SK-N-SH (cell line): ENCODE measurements around the gene SMPD2. TPM values are rescaled to one million over a fixed set of nuclear protein-coding genes. Genes with fewer than 3 reads are reported as not detected.

ENCODE experiments used
- CTCF ChIA-PET: fragments of 300-600, 350-600 bp; formaldehyde crosslinking; extraction: SDS; loops from one replicate; lab custom pipeline; 2021; lab: Yijun Ruan, JAX
- POLR2A ChIA-PET: fragments of 350-600 bp; sonication (Branson Sonifier 250); formaldehyde crosslinking; extraction: SDS; loops from one replicate; lab custom pipeline; 2020; ENCODE audit warnings: antibody characterized with exemption, inconsistent platforms; lab: Yijun Ruan, JAX
- DNase-seq: peaks from one replicate; pipeline ENCODE4 v3.0.0; 2012
- H2AFZ ChIP-seq: fragments of 200-600 bp; sonication (generic); 2 replicates; pipeline ENCODE4 v1.8.1; 2016; ENCODE audit warnings: antibody characterized with exemption, mild to moderate bottlenecking, low read depth
- H3F3A ChIP-seq: fragments of 200-600 bp; sonication (generic); replicated peaks from 2 replicates; pipeline ENCODE3; 2016; ENCODE audit warnings: antibody characterized with exemption, mild to moderate bottlenecking; ENCODE audit not compliant: insufficient read depth
- H3K27ac ChIP-seq, 2 experiments: fragments of 200-500 bp in 1 of 2; fragments of 200-600 bp in 1 of 2; sonication (Bioruptor generic) in 1 of 2; sonication (generic), shearing (Covaris generic) in 1 of 2; 2 replicates each; pipeline versions ENCODE4 v1.5.1 to v1.6.1; 2014 to 2016; ENCODE audit warnings: low read depth in 2 of 2, inconsistent platforms in 1 of 2, low read length in 1 of 2, mild to moderate bottlenecking in 1 of 2, mixed read lengths in 1 of 2
- H3K27me3 ChIP-seq: fragments of 200-600 bp; sonication (generic), shearing (Covaris generic); 2 replicates; pipeline ENCODE4 v1.6.1; 2016; ENCODE audit warnings: mixed run types; ENCODE audit not compliant: insufficient read depth
- H3K36me3 ChIP-seq, 2 experiments: fragments of 200-500 bp in 1 of 2; fragments of 200-600 bp in 1 of 2; sonication (Bioruptor generic) in 1 of 2; sonication (generic) in 1 of 2; replicated peaks in 1 of 2; 2 replicates each; pipeline versions ENCODE3 to v1.5.1; 2014 to 2016; ENCODE audit warnings: low read length in 1 of 2, mild to moderate bottlenecking in 1 of 2; ENCODE audit not compliant: insufficient read depth in 2 of 2, control insufficient read depth in 1 of 2
- H3K4me1 ChIP-seq, 2 experiments: fragments of 200-500 bp in 1 of 2; fragments of 200-600 bp in 1 of 2; sonication (Bioruptor generic) in 1 of 2; sonication (generic), shearing (Covaris generic) in 1 of 2; 2 replicates each; pipeline versions ENCODE4 v1.5.1 to v1.6.1; 2014 to 2016; ENCODE audit warnings: low read depth in 1 of 2, low read length in 1 of 2, mixed run types in 1 of 2; ENCODE audit not compliant: insufficient read depth in 2 of 2, control insufficient read depth in 1 of 2
- H3K4me2 ChIP-seq: fragments of 200-600 bp; sonication (generic), shearing (Covaris generic); 2 replicates; pipeline ENCODE4 v1.6.1; 2017; ENCODE audit warnings: mixed run types
- H3K4me3 ChIP-seq, 2 experiments: fragments of 200-500 bp in 1 of 2; fragments of 200-600 bp in 1 of 2; sonication (Bioruptor generic) in 1 of 2; sonication (generic), shearing (Covaris generic) in 1 of 2; 2 replicates each; pipeline versions ENCODE4 v1.5.1 to v1.8.1; 2014 to 2016; ENCODE audit warnings: low read depth in 2 of 2, inconsistent platforms in 1 of 2, low read length in 1 of 2, mild to moderate bottlenecking in 1 of 2, mixed read lengths in 1 of 2, moderate library complexity in 1 of 2
- H3K79me2 ChIP-seq: fragments of 200-600 bp; sonication (generic); 2 replicates; pipeline ENCODE4 v1.8.1; 2017; ENCODE audit warnings: mild to moderate bottlenecking; ENCODE audit not compliant: insufficient read depth
- H3K9ac ChIP-seq: fragments of 200-600 bp; sonication (generic); 2 replicates; pipeline ENCODE4 v1.6.1; 2017; ENCODE audit warnings: mixed run types
- H3K9me2 ChIP-seq: fragments of 200-600 bp; sonication (generic); 2 replicates; pipeline ENCODE4 v1.6.1; 2017; ENCODE audit warnings: mixed run types
- H3K9me3 ChIP-seq: fragments of 200-600 bp; sonication (generic); 2 replicates; pipeline ENCODE4 v1.6.1; 2017; ENCODE audit warnings: mixed run types, mild to moderate bottlenecking, moderate library complexity
- H4K20me1 ChIP-seq: fragments of 200-600 bp; sonication (generic); 2 replicates; pipeline ENCODE4 v1.6.1; 2017; ENCODE audit warnings: mild to moderate bottlenecking, mixed run types; ENCODE audit not compliant: insufficient read depth
- CHD2 ChIP-seq: fragments of 150-350 bp; IDR thresholded peaks from 2 replicates; pipeline ENCODE4 v1.6.1; 2018; ENCODE audit warnings: low read length; ENCODE audit not compliant: partially characterized antibody
- FOSL2 ChIP-seq: IDR thresholded peaks from 2 replicates; pipeline ENCODE4 v1.4.0; 2012; ENCODE audit warnings: low read depth, mild to moderate bottlenecking, moderate library complexity, borderline replicate concordance
- FOXJ3 ChIP-seq: sonication (generic); formaldehyde crosslinking; IDR thresholded peaks from 2 replicates; pipeline ENCODE4 v1.5.1; 2020; ENCODE audit warnings: mild to moderate bottlenecking, missing genetic modification reagents
- GATA2 ChIP-seq: sonication (generic); formaldehyde crosslinking; IDR thresholded peaks from 2 replicates; pipeline ENCODE4 v1.5.0; 2020; ENCODE audit warnings: mild to moderate bottlenecking, missing genetic modification reagents
- JUND ChIP-seq: IDR thresholded peaks from 2 replicates; pipeline ENCODE4 v1.4.0; 2012
- MEF2A ChIP-seq: IDR thresholded peaks from 2 replicates; pipeline ENCODE4 v1.4.0; 2012; ENCODE audit warnings: low read depth, borderline replicate concordance
- POLR2AphosphoS5 ChIP-seq: IDR thresholded peaks from 2 replicates; pipeline ENCODE4 v1.6.1; 2012; ENCODE audit warnings: low read depth, low read length
- RAD21 ChIP-seq: IDR thresholded peaks from 2 replicates; pipeline ENCODE4 v1.6.1; 2012; ENCODE audit warnings: mild to moderate bottlenecking, low read length
- SIN3A ChIP-seq: IDR thresholded peaks from 2 replicates; pipeline ENCODE4 v1.6.1; 2012; ENCODE audit warnings: low read depth, mild to moderate bottlenecking, low read length, moderate library complexity, borderline replicate concordance
- TCF12 ChIP-seq: IDR thresholded peaks from 2 replicates; pipeline ENCODE4 v1.4.0; 2012
- TEAD4 ChIP-seq: IDR thresholded peaks from 2 replicates; pipeline ENCODE4 v1.4.0; 2012; ENCODE audit warnings: mild to moderate bottlenecking, borderline replicate concordance; ENCODE audit not compliant: insufficient read depth
- YY1 ChIP-seq: IDR thresholded peaks from 2 replicates; pipeline ENCODE4 v1.4.0; 2012; ENCODE audit warnings: low read depth, mild to moderate bottlenecking
- WGBS: methylation state at CpG from one replicate; pipeline ENCODE4 v1.1.6; 2017; ENCODE audit warnings: low lambda C conversion rate; 5-methylcytosine and 5-hydroxymethylcytosine counted together
- polyA plus RNA-seq, 3 experiments: library from polyadenylated mRNA; depleted of rRNA; stranded (reverse); fragments of >200 nt; gene quantifications; 2 replicates each; pipeline ENCODE4 v1.2.3, GENCODE V29; 2012
- TF ChIP-seq, protein P1 (sequence below): fragments of 200-600 bp; sonication (generic); IDR thresholded peaks from 2 replicates; pipeline ENCODE4 v1.6.1; 2017; ENCODE audit warnings: antibody characterized with exemption, mild to moderate bottlenecking, moderate library complexity
- TF ChIP-seq, protein P2 (sequence below): IDR thresholded peaks from 2 replicates; pipeline ENCODE4 v1.4.0; 2012; ENCODE audit warnings: low read depth, borderline replicate concordance
- TF ChIP-seq, protein P3 (sequence below): IDR thresholded peaks from 2 replicates; pipeline ENCODE4 v1.4.0; 2012; ENCODE audit warnings: low read depth, borderline replicate concordance
- TF ChIP-seq, protein P4 (sequence below): fragments of 150-350 bp; IDR thresholded peaks from 2 replicates; pipeline ENCODE4 v1.6.1; 2017; ENCODE audit warnings: antibody characterized with exemption, low read length, low read depth, borderline replicate concordance
- TF ChIP-seq, protein P5 (sequence below): fragments of 150-350 bp; IDR thresholded peaks from 2 replicates; pipeline ENCODE4 v1.6.1; 2016; ENCODE audit warnings: mild to moderate bottlenecking, low read depth, low read length
- TF ChIP-seq, protein P6 (sequence below): IDR thresholded peaks from 2 replicates; pipeline ENCODE4 v1.4.0; 2012; ENCODE audit warnings: low read depth

SMPD2 gene
- polyA plus RNA-seq, 1 of the 3 experiments (the other 2 are of a cell fraction): 9.7 TPM

DNA sequence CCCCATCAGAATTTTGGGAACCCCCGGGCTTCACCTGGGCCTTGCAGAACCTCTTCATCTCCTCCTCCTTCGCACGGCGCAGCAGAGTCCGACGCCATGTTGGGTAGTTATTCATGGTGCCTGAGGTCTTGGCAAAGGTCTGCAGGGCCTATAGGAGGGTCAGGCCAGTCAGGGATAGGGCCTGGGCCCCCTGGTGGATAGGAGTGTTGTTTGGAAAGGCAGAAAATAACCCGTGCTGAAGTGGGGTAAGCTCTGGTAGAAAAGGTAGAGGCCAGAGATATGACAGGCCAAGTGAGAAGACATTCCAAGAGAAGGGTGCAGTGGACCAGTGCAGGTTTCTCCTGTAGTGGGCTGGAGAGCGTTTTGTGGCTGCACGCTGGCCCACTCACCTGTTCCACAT is 4.9 kb downstream of the SMPD2 start:
- no peaks in the 10 kb centered on the region for H3F3A ChIP-seq
- WGBS: 91% methylated on average over 9 of the region's 9 CpGs
- peaks cover 0 to 48% of the 10 kb centered on the region in 2 experiments for H3K36me3 ChIP-seq
- no peak for DNase-seq
- POLR2A ChIA-PET: interaction anchor here (1.0 to 1.4 kb wide), 2 partner anchors 9 to 10 kb away, joined by 3 to 4 read pairs; partner anchors contain the start of gene MICAL1
- H3K4me3 ChIP-seq: no peak overlapping the region
- no peaks in the 10 kb centered on the region for H3K79me2 ChIP-seq
- H3K9me3 ChIP-seq: no peaks in the 10 kb centered on the region
- peaks cover 0 to 19% of the 10 kb centered on the region in 2 experiments; a peak in 1 of 4 replicates for H3K4me1 ChIP-seq
- H3K27ac ChIP-seq: no peak overlapping the region
- H3K9me2 ChIP-seq: no peaks in the 10 kb centered on the region
- no peaks in the 10 kb centered on the region for H3K27me3 ChIP-seq
- no peak overlapping the region for H3K4me2 ChIP-seq
- CTCF ChIA-PET: interaction anchor here (1.1 to 1.5 kb wide), 3 partner anchors 9 to 62 kb away, joined by 4 to 5 read pairs (median 4); partner anchors contain the start of gene CD164
- TF ChIP-seq YY1: no peak
- TF ChIP-seq, protein P1, sequence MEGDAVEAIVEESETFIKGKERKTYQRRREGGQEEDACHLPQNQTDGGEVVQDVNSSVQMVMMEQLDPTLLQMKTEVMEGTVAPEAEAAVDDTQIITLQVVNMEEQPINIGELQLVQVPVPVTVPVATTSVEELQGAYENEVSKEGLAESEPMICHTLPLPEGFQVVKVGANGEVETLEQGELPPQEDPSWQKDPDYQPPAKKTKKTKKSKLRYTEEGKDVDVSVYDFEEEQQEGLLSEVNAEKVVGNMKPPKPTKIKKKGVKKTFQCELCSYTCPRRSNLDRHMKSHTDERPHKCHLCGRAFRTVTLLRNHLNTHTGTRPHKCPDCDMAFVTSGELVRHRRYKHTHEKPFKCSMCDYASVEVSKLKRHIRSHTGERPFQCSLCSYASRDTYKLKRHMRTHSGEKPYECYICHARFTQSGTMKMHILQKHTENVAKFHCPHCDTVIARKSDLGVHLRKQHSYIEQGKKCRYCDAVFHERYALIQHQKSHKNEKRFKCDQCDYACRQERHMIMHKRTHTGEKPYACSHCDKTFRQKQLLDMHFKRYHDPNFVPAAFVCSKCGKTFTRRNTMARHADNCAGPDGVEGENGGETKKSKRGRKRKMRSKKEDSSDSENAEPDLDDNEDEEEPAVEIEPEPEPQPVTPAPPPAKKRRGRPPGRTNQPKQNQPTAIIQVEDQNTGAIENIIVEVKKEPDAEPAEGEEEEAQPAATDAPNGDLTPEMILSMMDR: peak; percentile 10; the same call in 1 of the 2 replicates
- H2AFZ ChIP-seq: no peak overlapping the region
- H4K20me1 ChIP-seq: no peaks in the 10 kb centered on the region
- no peak overlapping the region for H3K9ac ChIP-seq

DNA sequence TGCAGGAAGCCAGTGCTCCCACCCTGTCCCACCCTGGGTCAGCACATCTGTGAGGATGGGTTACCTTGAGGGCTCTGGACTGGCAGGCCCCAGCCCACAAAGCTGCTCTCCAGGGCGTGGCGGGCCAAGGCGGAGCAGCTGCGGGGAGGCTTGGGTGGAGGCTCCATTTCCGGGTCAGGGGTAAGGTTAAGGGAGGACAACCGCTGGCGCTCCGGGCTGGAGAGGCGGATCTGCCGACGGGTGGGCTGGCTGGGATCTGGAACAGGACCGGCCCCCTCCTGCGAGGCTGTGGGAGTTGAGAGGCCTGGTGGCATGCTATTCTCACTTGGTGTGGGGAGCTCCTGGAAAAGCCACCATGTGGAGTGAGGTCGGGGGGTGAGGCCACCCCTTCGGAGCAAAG is 5.5 kb downstream of the SMPD2 start:
- peaks cover 0 to 49% of the 10 kb centered on the region in 2 experiments for H3K36me3 ChIP-seq
- no peak overlapping the region for H3K4me3 ChIP-seq
- CTCF ChIA-PET: no interaction called here
- TF ChIP-seq TEAD4 (no peak), MEF2A (no peak), FOXJ3 (CRISPR knock-in tag) (no peak), RAD21 (no peak), POLR2AphosphoS5 (no peak), SIN3A (no peak), CHD2 (no peak), JUND (no peak), TCF12 (no peak), FOSL2 (no peak), GATA2 (CRISPR knock-in tag) (no peak)
- TF ChIP-seq, protein P2, sequence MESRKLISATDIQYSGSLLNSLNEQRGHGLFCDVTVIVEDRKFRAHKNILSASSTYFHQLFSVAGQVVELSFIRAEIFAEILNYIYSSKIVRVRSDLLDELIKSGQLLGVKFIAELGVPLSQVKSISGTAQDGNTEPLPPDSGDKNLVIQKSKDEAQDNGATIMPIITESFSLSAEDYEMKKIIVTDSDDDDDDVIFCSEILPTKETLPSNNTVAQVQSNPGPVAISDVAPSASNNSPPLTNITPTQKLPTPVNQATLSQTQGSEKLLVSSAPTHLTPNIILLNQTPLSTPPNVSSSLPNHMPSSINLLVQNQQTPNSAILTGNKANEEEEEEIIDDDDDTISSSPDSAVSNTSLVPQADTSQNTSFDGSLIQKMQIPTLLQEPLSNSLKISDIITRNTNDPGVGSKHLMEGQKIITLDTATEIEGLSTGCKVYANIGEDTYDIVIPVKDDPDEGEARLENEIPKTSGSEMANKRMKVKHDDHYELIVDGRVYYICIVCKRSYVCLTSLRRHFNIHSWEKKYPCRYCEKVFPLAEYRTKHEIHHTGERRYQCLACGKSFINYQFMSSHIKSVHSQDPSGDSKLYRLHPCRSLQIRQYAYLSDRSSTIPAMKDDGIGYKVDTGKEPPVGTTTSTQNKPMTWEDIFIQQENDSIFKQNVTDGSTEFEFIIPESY: no peak
- TF ChIP-seq, protein P3, sequence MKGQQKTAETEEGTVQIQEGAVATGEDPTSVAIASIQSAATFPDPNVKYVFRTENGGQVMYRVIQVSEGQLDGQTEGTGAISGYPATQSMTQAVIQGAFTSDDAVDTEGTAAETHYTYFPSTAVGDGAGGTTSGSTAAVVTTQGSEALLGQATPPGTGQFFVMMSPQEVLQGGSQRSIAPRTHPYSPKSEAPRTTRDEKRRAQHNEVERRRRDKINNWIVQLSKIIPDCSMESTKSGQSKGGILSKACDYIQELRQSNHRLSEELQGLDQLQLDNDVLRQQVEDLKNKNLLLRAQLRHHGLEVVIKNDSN: no peak
- TF ChIP-seq, protein P4, sequence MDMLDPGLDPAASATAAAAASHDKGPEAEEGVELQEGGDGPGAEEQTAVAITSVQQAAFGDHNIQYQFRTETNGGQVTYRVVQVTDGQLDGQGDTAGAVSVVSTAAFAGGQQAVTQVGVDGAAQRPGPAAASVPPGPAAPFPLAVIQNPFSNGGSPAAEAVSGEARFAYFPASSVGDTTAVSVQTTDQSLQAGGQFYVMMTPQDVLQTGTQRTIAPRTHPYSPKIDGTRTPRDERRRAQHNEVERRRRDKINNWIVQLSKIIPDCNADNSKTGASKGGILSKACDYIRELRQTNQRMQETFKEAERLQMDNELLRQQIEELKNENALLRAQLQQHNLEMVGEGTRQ: no peak
- TF ChIP-seq, protein P1: no peak
- TF ChIP-seq, protein P5, sequence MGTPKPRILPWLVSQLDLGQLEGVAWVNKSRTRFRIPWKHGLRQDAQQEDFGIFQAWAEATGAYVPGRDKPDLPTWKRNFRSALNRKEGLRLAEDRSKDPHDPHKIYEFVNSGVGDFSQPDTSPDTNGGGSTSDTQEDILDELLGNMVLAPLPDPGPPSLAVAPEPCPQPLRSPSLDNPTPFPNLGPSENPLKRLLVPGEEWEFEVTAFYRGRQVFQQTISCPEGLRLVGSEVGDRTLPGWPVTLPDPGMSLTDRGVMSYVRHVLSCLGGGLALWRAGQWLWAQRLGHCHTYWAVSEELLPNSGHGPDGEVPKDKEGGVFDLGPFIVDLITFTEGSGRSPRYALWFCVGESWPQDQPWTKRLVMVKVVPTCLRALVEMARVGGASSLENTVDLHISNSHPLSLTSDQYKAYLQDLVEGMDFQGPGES: no peak
- TF ChIP-seq, protein P6, sequence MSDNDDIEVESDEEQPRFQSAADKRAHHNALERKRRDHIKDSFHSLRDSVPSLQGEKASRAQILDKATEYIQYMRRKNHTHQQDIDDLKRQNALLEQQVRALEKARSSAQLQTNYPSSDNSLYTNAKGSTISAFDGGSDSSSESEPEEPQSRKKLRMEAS: no peak

More for the DNA sequence above, 5.5 kb downstream of the SMPD2 start:
- Histone ChIP-seq H3K9me3 (no peaks in the 10 kb centered on the region), H3F3A (no peaks in the 10 kb centered on the region), H4K20me1 (no peaks in the 10 kb centered on the region), H3K4me2 (no peak overlapping the region), H3K9me2 (no peaks in the 10 kb centered on the region), H3K4me1 (peaks cover 0 to 19% of the 10 kb centered on the region in 2 experiments; a peak in 1 of 4 replicates), H3K9ac (no peak overlapping the region), H2AFZ (no peak overlapping the region), H3K27ac (no peak overlapping the region), H3K27me3 (no peaks in the 10 kb centered on the region), H3K79me2 (no peaks in the 10 kb centered on the region)
- POLR2A ChIA-PET: no interaction called here
- 89% methylated on average over 13 of the region's 15 CpGs for WGBS
- no peak for DNase-seq
